Ramos (cell line): Measurements from ENCODE around the gene IREB2.

Experiments
- in situ Hi-C: fragments of 300-500 bp; cut with MboI; formaldehyde crosslinking; loops from one replicate; pipeline ENCODE4 v1.14.3; 2022; ENCODE audit warnings: low sequenced_read_pairs; ENCODE audit not compliant: unreplicated experiment

The IREB2 gene

DNA sequence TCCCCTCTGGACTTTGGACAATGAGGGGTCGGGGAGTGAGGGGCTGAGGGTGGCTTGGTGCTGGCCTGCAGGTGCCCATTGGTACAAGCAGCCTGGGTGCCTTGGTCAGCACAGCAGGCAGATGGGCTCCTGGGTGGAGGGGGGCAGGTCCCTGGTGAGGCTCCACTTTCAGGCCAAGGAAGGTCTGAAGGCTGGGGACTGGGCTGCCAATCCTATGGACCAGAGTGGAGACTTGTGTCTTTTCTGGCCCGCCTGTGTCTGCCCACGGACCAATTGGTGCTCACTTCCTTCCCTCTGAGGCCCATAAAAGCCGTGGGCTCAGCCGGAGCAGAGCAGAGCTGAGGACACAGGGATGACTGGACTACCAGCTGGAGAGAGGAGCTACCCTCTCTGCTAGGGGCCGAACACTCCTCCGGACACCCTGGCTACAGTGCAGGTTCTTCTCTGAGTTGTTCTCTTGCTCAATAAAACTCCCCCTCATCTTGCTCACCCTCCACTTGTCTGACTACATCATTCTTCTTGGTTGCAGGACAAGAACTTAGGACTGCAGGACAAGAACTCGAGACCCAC lies 31.9 kb upstream of the IREB2 start:
- in situ Hi-C loops = no loop called here

- in situ Hi-C loops = no loop called here
Observed at GRCh38 chr15:78407608-78408354, 30.2 kb upstream of the IREB2 start.

DNA sequence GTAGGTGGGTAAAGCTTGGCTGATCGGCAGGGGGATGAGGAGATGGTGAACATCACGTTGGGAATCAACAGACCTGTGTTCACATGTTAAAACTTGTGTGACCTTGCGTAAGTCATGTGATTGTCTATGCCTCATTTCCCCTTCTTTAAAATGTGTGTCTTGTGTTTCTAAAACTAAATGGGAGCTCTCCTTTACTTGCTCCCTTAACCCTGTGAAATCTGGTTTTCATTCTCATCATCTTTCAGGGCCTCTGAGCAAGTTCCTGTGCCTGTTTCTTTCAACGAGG lies 29.7 kb upstream of the IREB2 start:
- in situ Hi-C loops = no loop called here

DNA sequence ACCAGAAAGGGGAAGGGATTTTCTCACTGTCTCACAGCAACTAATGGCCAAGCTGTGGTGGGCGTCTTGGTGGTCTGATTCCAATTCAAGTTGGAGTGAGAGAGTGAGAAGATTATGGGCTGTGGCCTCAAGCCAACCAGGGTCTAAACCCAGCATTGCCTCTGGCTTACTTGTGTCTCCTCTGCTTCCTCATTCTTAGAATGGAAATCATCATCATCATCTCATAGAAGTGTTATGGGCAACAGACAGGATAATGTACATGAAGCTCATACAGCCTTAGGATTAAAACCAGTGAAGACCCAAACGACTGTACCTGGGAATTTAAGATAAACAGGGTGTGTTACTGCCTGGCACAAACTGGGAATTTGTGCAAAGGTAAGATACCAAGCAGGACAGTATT lies 29.1 kb upstream of the IREB2 start:
- in situ Hi-C loops = no loop called here

DNA sequence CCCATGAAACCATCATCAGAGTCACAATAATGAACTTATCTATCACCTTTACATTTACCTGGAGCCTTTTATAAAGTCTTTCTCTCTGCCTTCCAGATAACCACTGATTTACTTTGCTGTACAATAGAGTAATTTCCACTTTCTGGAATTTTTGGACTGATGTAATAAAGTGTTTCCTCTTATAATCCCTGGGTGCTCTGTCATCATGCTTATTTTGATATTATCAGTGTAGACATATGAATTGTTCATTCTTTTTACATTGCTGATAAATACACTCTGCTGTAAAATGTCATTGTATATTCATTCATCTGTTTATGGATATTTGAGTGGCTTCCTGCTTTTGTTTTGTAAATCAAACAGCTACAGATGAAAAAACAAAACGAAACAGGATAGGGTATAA lies 27.0 kb upstream of the IREB2 start:
- in situ Hi-C loops = no loop called here

GRCh38 chr15:78414621-78415250 lies 23.3 kb upstream of the IREB2 start:
- in situ Hi-C loops = no loop called here

- in situ Hi-C loops = no loop called here
Observed at GRCh38 chr15:78415284-78415683, 22.7 kb upstream of the IREB2 start.

DNA sequence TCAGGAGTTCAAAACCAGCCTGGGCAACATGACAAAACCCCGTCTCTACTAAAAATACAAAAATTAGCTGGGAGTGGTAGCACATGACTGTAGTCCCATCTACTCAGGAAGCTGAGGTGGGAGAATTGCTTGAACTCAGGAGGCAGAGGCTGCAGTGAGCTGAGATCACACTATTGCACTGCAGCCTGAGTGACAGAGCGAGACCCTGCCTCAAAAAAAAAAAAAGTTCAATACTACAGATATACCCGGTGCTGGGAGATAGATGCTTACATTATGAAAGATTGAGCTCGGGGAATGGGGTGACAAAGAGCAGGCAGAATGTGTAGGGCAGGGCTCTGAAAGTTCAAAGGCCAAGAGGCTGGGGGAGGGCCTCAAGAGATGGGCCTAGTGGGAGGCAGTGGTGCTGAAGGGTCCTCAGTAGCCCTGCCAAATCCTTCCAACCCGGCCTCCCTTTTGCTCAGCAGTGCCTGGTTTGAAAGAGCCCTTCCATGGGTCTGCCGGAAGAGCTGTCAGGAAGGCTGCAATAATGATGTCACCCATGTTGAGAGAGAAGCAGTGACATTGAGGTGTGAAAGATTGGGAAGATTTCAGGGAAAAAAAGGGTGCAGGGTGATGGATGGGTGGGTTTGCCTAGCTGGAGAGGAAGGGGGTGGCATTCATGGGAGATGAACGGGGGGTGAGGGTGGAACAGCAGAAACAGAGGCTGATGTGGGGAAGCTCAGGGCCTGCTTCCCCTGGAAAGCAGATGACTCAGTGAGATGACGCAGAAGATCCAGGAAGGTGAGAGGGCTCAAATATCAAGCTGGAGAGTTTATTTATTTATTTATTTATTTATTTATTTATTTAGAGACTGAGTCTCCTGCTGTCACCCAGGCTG lies 20.0 kb upstream of the IREB2 start:
- in situ Hi-C loops = no loop called here

DNA sequence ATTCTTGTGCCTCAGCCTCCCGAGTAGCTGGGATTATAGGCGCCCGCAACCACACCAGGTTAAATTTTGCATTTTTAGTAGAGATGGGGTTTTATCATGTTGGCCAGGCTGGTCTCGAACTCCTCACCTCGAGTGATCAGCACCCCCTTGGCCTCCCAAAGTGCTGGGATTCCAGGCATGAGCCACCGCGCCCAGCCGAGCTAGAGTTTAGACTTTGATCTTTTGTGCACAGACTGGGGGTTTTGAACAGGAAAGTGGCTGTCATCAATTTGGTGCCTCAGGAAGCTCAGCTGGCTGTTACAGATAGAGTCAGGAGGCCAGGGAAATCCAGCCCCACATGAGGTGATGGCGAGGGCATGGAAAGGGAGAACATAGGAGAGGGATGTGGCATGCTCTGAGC lies 19.3 kb upstream of the IREB2 start:
- in situ Hi-C loops = no loop called here

GRCh38 chr15:78419367-78419766 lies 18.6 kb upstream of the IREB2 start:
- in situ Hi-C loops = no loop called here

DNA sequence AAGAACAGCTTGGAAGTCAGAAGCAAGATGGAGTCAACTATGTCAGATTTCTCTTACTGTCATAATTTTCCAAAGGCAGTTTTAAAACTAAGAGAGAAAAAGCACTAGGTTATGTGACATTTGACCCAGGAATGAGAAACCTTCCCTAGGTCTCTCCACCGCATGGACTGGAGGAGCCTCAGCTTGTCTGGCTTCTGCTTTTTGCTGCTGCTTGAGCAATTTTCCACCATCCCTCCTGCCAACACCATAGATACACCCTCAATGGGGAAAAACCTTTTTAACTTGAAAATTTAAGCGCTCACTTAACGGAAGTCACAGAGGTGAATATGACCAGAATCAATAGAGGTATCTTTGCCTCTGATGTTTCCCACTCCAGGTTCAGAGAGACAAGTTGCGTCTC lies 17.8 kb upstream of the IREB2 start:
- in situ Hi-C loops = no loop called here

DNA sequence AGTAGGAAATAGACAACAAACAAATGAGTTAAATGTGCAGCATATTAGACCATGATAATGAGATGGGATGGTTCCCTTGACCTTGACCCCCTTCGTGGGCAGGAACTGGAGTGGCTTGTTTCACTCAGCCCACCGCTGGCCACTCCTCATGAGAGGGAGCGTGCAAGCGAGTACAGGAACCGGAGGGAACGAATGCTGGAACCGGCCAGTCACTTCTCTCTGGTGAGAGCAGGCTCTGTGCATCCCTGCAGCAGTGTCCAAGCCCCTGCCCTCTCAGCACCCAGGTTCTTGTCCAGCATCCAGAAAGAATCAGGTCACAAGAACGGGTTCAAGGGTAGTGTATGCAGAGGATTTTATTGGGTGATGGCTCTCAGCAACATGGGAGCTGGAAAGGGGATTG lies 17.2 kb upstream of the IREB2 start:
- in situ Hi-C loops = no loop called here

DNA sequence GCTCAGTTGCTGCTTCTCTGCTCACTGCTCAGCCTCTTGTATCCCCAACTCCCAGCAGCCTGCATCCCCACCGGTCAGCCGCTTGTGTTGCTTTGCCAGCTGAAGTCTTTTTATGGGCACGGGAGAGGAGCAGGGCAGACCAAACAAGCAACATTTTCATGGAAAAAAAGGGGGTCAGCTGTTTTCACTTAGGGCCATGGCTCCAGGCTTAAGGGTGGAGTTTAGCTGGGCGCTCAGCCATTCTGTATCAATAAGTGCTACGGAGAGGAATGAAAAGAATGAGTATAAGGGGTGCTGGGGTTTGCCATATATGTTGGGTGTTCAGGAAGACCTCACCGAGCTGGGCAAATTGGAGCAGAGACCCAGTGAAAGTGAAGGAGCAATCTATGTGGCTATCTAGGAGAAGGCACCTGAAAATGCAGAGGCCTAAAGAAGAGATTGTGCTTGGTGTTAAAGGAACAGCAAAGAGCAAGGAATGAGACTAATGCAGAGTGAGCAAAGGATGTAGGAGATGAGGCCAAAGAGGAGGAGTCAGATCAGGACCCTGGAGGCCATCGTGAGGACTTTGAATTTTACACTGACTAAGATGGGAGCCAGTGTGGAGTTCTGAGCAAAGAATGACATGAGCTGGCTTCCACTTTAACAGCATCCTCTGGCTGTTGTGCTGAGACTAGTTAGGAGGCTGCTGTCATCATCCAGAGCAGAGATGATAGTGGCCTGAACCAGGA lies 16.6 kb upstream of the IREB2 start:
- in situ Hi-C loops = no loop called here

GRCh38 chr15:78422571-78423340 lies 15.3 kb upstream of the IREB2 start:
- in situ Hi-C loops = no loop called here

DNA sequence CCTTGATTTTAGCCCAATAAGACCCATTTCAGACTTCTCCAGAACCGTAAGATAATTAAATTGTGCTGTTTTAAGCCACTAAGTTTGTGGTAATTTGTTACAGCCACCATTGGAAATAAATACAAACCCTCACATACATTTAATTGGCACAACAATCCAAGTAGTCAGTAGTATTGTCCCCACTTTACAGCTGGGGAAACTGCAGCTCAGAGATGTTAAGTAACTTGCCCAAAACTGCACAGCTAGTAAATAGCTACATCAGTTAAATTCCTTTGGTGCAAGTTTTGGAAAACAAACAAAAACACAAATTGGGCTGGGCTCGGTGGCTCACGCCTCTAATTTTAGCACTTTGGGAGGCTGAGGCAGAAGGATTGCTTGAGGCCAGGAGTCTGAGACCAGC lies 13.3 kb upstream of the IREB2 start:
- in situ Hi-C loops = no loop called here

DNA sequence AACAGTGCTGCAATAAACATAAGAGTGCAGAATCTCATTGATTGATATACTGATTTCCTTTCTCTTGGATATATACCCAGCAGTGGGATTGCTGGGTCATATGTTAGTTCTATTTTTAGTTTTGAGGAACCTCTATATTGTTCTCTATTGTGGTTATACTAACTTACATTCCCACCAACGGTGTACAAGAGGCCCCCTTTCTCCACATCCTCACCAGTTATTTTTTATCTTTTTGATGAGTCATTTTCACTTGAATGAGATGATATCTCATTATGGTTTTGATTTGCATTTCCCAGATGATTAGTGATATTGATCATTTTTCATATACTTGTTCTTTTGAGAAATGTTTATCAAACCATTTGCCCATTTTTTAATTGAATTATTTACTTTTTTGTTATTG lies 12.4 kb upstream of the IREB2 start:
- in situ Hi-C loops = no loop called here

DNA sequence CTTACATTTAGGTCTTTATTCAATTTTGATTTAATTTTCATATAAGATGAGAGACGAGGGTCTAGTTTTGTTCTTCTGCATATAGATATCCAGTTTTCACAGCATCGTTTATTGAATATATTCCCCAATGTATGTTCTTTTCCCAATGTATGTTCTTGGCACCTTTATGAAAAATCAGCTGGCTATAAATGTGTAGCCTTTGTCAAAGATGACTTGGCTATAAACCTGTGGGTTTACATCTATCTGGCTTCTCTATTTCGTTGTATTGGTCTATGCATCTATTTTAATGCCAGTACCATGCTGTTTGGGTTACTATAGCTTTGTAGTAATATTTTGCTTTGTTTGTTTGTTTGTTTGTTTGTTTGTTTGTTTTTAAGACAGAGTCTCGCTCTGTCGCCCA lies 11.7 kb upstream of the IREB2 start:
- in situ Hi-C loops = no loop called here

GRCh38 chr15:78427953-78428352 lies 10.1 kb upstream of the IREB2 start:
- in situ Hi-C loops = no loop called here

DNA sequence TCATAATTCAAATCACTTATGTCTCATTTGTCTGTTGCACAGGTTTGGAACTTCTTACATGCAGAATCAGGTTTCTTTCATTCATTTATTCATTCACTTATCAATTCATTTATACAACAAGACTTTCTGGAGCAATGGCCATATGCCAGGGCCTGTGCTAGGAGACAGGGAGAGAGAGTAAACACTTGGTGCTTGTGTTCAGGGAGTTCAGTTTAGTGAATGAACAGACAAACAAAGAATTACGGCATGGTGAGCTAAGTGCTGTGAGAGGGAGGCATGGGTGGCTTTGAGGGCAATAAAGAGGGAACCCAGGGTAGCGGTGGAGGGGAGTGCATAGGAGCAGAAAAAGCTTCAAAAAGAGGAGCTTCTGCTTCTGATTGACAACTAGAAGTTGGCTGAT lies 8.5 kb upstream of the IREB2 start:
- in situ Hi-C loops = no loop called here

DNA sequence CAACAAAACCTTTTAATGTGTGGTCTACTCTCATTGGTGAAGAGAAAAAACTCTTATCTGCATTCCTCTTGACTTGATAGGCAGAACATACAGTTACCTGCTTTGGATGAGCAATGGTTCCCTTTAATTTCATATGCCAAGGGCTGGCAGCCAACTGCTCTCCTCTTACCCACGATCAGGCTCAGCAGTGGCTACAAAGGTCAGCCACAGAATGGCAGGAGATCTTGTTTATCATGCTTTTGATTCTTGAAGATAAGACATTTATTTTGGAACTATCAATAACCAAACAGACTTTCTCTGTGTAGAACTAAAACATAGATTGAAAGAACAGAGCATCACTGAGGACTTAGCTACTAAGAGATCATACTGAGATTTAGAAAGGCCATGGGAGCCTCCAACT lies 6.1 kb upstream of the IREB2 start:
- in situ Hi-C loops = no loop called here
